NCI-H446 treated with DMSO at 0.1 percent for 48 hours (cell line): ENCODE measurements around the gene CPNE4.

Experiments
- DNase-seq: peaks from one replicate; lab custom pipeline; 2025; lab: John Stamatoyannopoulos, UW

CPNE4 gene

GRCh38 chr3:131733086-131733841 lies 301.6 kb downstream of the CPNE4 start:
- DNase-seq: no peak

- DNase-seq: no peak
Observed at GRCh38 chr3:131731709-131732108, 303.1 kb downstream of the CPNE4 start.

- no peak for DNase-seq
Observed at GRCh38 chr3:131730581-131730980, 304.2 kb downstream of the CPNE4 start.

- DNase-seq: no peak
Observed at GRCh38 chr3:131729643-131730017, 305.2 kb downstream of the CPNE4 start.

GRCh38 chr3:131728898-131729642 lies 305.7 kb downstream of the CPNE4 start:
- no peak for DNase-seq

- DNase-seq: no peak
Observed at GRCh38 chr3:131725414-131725813, 309.4 kb downstream of the CPNE4 start.

GRCh38 chr3:131723343-131723742 lies 311.5 kb downstream of the CPNE4 start:
- no peak for DNase-seq

GRCh38 chr3:131717493-131717892 lies 317.3 kb downstream of the CPNE4 start:
- no peak for DNase-seq

GRCh38 chr3:131716943-131717342 lies 317.9 kb downstream of the CPNE4 start:
- DNase-seq: no peak

GRCh38 chr3:131716007-131716406 lies 318.8 kb downstream of the CPNE4 start:
- no peak for DNase-seq

- no peak for DNase-seq
Observed at GRCh38 chr3:131714585-131715220, 320.1 kb downstream of the CPNE4 start.

GRCh38 chr3:131713416-131714123 lies 321.2 kb downstream of the CPNE4 start:
- no peak for DNase-seq

GRCh38 chr3:131712662-131713061 lies 322.2 kb downstream of the CPNE4 start:
- DNase-seq: no peak

- no peak for DNase-seq
Observed at GRCh38 chr3:131711114-131711768, 323.6 kb downstream of the CPNE4 start.

GRCh38 chr3:131708241-131708640 lies 326.6 kb downstream of the CPNE4 start:
- DNase-seq: no peak

GRCh38 chr3:131705558-131706051 lies 329.2 kb downstream of the CPNE4 start:
- no peak for DNase-seq

GRCh38 chr3:131705099-131705498 lies 329.7 kb downstream of the CPNE4 start:
- DNase-seq: no peak

GRCh38 chr3:131704098-131704497 lies 330.7 kb downstream of the CPNE4 start:
- DNase-seq: no peak

GRCh38 chr3:131702146-131702545 lies 332.7 kb downstream of the CPNE4 start:
- no peak for DNase-seq

- no peak for DNase-seq
Observed at GRCh38 chr3:131701153-131701770, 333.6 kb downstream of the CPNE4 start.

GRCh38 chr3:131699001-131699400 lies 335.8 kb downstream of the CPNE4 start:
- no peak for DNase-seq
